Measurements from ENCODE around the gene HAUS1.

The HAUS1 gene

GRCh38 chr18:46176001-46176400 lies 71.8 kb downstream of the HAUS1 start:
- 87 to 88% methylated on average over 3 of the region's 3 CpGs for WGBS, 2 experiments
- Histone ChIP-seq H3K4me1 (ENCODE audit: control insufficient read depth, insufficient read depth, low read length) (peaks cover 5% of the 10 kb centered on the region), H3K9me3 (ENCODE audit: control insufficient read depth, low read length) (no peaks in the 10 kb centered on the region), H3K4me3 (ENCODE audit: insufficient read depth, low read depth, low read length) (no peak overlapping the region), H3K27me3 (ENCODE audit: control insufficient read depth, insufficient read depth, low read length, poor library complexity, severe bottlenecking) (no peaks in the 10 kb centered on the region), H3K36me3 (ENCODE audit: control insufficient read depth, insufficient read depth, low read length) (no peaks in the 10 kb centered on the region), H3K27ac (ENCODE audit: insufficient read depth, low read depth, low read length, poor library complexity, severe bottlenecking) (no peak overlapping the region)

Measured in ectodermal cell (in vitro differentiated cells).